ENCODE measurements around the gene LEP.

LEP gene

DNA sequence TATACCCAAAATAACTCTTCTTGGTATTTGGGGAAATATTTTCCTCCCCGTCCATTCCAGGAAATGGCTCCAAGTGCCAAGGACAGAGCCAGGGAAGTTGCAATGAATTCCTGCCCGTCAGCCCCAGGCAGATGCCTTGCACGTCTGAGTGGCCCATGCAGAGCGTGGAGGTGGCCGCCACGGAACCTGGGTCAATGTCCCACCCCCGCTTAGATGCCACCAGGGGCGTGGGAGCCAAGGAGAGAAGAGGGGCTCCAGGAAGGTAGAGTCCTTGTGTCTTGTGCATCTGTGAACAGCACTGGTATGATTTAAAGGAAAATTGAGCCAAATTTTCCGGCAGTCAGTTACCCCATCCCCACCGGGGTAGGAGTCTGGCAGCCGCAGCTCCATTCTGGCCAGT lies 1.6 kb downstream of the LEP start:
- H3K36me3 ChIP-seq (ENCODE audit: insufficient read depth, low read length) = no peaks in the 10 kb centered on the region
- H3K4me3 ChIP-seq (ENCODE audit: low read depth in 1 of 2, low read length in 2 of 2) = no peak overlapping the region
- ATAC-seq (ENCODE audit: insufficient read depth, low read depth) (no peak), DNase-seq (no peak)
- H3K27me3 ChIP-seq (ENCODE audit: insufficient read depth, low read length, poor library complexity) = no peaks in the 10 kb centered on the region
- TF ChIP-seq EZH2 (IDR thresholded peaks at IDR 0.05; ENCODE audit: borderline replicate concordance, low read depth, low read length, severe bottlenecking) = no peak
- H4K20me1 ChIP-seq (ENCODE audit: insufficient read depth, low read length) = no peaks in the 10 kb centered on the region
- no peak overlapping the region for H3K4me2 ChIP-seq (ENCODE audit: insufficient read depth, low read length)
- no peaks in the 10 kb centered on the region for H3K4me1 ChIP-seq (ENCODE audit: insufficient read depth, low read length)
- no peaks in the 10 kb centered on the region for H3K79me2 ChIP-seq (ENCODE audit: insufficient read depth, low read length)
- no peak overlapping the region for H2AFZ ChIP-seq (ENCODE audit: low read depth, low read length)
- no peak overlapping the region for H3K9ac ChIP-seq (ENCODE audit: low read depth, low read length)
- H3K9me3 ChIP-seq (ENCODE audit: insufficient read depth, low read length, severe bottlenecking) = peaks cover 14% of the 10 kb centered on the region
- H3K27ac ChIP-seq (ENCODE audit: low read length) = no peak overlapping the region

DNA sequence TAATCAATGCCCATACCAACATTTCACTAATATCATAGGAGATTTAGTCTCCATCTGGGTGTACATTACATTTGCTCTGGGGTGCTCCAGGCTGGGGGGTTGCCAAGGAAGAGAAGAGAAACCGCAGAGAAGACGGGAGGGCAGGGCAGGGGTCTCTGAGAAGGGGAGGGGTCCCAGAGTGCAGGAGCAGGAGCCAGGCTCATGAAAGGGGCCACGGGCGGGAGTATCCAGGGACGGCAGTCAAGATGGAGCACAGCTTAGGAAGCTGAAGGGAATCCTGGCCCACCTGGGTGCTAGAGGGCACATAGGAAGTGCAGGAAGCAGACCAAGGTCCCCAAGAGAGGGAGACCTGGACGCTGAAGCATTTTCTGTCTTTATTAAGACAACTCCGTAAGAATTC lies 2.2 kb downstream of the LEP start:
- Histone ChIP-seq H3K27ac (ENCODE audit: low read length) (no peak overlapping the region), H3K4me2 (ENCODE audit: insufficient read depth, low read length) (no peak overlapping the region), H3K9ac (ENCODE audit: low read depth, low read length) (no peak overlapping the region), H3K27me3 (ENCODE audit: insufficient read depth, low read length, poor library complexity) (no peaks in the 10 kb centered on the region), H3K9me3 (ENCODE audit: insufficient read depth, low read length, severe bottlenecking) (peaks cover 14% of the 10 kb centered on the region), H3K4me1 (ENCODE audit: insufficient read depth, low read length) (no peaks in the 10 kb centered on the region), H3K4me3 (ENCODE audit: low read depth in 1 of 2, low read length in 2 of 2) (no peak overlapping the region), H3K36me3 (ENCODE audit: insufficient read depth, low read length) (no peaks in the 10 kb centered on the region), H4K20me1 (ENCODE audit: insufficient read depth, low read length) (no peaks in the 10 kb centered on the region), H3K79me2 (ENCODE audit: insufficient read depth, low read length) (no peaks in the 10 kb centered on the region), H2AFZ (ENCODE audit: low read depth, low read length) (no peak overlapping the region)
- ATAC-seq (ENCODE audit: insufficient read depth, low read depth) (no peak), DNase-seq (no peak)
- TF ChIP-seq, protein P1, sequence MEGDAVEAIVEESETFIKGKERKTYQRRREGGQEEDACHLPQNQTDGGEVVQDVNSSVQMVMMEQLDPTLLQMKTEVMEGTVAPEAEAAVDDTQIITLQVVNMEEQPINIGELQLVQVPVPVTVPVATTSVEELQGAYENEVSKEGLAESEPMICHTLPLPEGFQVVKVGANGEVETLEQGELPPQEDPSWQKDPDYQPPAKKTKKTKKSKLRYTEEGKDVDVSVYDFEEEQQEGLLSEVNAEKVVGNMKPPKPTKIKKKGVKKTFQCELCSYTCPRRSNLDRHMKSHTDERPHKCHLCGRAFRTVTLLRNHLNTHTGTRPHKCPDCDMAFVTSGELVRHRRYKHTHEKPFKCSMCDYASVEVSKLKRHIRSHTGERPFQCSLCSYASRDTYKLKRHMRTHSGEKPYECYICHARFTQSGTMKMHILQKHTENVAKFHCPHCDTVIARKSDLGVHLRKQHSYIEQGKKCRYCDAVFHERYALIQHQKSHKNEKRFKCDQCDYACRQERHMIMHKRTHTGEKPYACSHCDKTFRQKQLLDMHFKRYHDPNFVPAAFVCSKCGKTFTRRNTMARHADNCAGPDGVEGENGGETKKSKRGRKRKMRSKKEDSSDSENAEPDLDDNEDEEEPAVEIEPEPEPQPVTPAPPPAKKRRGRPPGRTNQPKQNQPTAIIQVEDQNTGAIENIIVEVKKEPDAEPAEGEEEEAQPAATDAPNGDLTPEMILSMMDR (IDR thresholded peaks at IDR 0.05; ENCODE audit: borderline replicate concordance, extremely low read depth, low read length, poor library complexity, severe bottlenecking) = no peak
- no peak for TF ChIP-seq EZH2 (IDR thresholded peaks at IDR 0.05; ENCODE audit: borderline replicate concordance, low read depth, low read length, severe bottlenecking)

DNA sequence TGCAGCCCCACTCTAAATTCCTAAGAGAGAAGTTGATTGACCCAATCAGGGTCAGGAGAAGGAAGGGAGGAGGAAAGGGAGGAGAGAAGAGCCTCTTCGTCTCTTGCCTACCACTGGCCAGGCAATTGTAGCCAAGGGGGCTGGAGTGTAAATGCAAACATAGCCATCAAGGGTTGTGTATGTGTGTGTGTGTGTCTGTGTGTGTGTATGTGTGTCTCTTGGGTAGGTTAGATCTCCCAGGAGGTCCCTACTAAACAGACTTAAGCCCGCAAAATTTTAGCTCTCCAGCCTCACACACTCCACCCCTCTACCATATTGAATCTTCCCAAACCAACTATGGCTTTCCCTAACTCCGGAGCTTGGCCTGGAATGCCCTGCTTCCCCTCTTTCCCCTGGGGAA lies 3.8 kb downstream of the LEP start:
- DNase-seq = no peak
- Histone ChIP-seq H3K9me3 (ENCODE audit: insufficient read depth, low read length, severe bottlenecking) (peaks cover 7% of the 10 kb centered on the region), H3K4me3 (ENCODE audit: low read depth in 1 of 2, low read length in 2 of 2) (no peak overlapping the region), H3K27me3 (ENCODE audit: insufficient read depth, low read length, poor library complexity) (no peaks in the 10 kb centered on the region), H3K36me3 (ENCODE audit: insufficient read depth, low read length) (no peaks in the 10 kb centered on the region), H4K20me1 (ENCODE audit: insufficient read depth, low read length) (no peaks in the 10 kb centered on the region), H3K9ac (ENCODE audit: low read depth, low read length) (no peak overlapping the region), H3K4me1 (ENCODE audit: insufficient read depth, low read length) (no peaks in the 10 kb centered on the region), H2AFZ (ENCODE audit: low read depth, low read length) (no peak overlapping the region), H3K4me2 (ENCODE audit: insufficient read depth, low read length) (no peak overlapping the region), H3K79me2 (ENCODE audit: insufficient read depth, low read length) (no peaks in the 10 kb centered on the region), H3K27ac (ENCODE audit: low read length) (no peak overlapping the region)
- TF ChIP-seq, protein P1 (IDR thresholded peaks at IDR 0.05; ENCODE audit: borderline replicate concordance, extremely low read depth, low read length, poor library complexity, severe bottlenecking) = no peak
- TF ChIP-seq EZH2 (IDR thresholded peaks at IDR 0.05; ENCODE audit: borderline replicate concordance, low read depth, low read length, severe bottlenecking) = no peak
- ATAC-seq (ENCODE audit: insufficient read depth, low read depth) = no peak

DNA sequence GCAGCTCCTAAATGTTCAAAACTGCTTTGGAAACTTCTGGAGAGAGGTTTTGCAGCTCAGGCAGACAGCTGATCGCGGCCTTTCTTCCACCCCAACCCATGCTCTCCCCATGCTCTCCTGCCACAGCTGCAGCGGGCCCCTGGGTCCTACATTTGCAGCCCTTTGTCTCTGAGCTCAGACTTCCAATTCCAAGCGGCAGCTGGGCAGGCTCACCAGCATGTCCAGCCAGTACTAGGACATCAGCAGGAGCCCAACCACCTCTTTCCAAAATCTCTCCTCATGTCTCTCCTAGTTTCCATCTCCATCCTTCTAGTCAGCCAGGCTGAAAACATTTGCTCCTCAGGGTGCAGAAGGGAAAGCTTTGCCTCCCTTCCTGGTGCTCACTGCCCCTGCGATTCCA lies 6.0 kb downstream of the LEP start:
- Histone ChIP-seq H3K4me3 (ENCODE audit: low read depth in 1 of 2, low read length in 2 of 2) (no peak overlapping the region), H4K20me1 (ENCODE audit: insufficient read depth, low read length) (no peaks in the 10 kb centered on the region)
- ATAC-seq (ENCODE audit: insufficient read depth, low read depth) = no peak

More for the DNA sequence above, 6.0 kb downstream of the LEP start:
- Histone ChIP-seq H3K4me2 (ENCODE audit: insufficient read depth, low read length) (no peak overlapping the region), H3K36me3 (ENCODE audit: insufficient read depth, low read length) (no peaks in the 10 kb centered on the region), H3K4me1 (ENCODE audit: insufficient read depth, low read length) (no peaks in the 10 kb centered on the region), H3K9ac (ENCODE audit: low read depth, low read length) (no peak overlapping the region), H3K9me3 (ENCODE audit: insufficient read depth, low read length, severe bottlenecking) (no peaks in the 10 kb centered on the region), H2AFZ (ENCODE audit: low read depth, low read length) (no peak overlapping the region), H3K27ac (ENCODE audit: low read length) (no peak overlapping the region), H3K79me2 (ENCODE audit: insufficient read depth, low read length) (no peaks in the 10 kb centered on the region), H3K27me3 (ENCODE audit: insufficient read depth, low read length, poor library complexity) (no peaks in the 10 kb centered on the region)
- DNase-seq = no peak
- TF ChIP-seq, protein P1 (IDR thresholded peaks at IDR 0.05; ENCODE audit: borderline replicate concordance, extremely low read depth, low read length, poor library complexity, severe bottlenecking) = no peak
- TF ChIP-seq EZH2 (IDR thresholded peaks at IDR 0.05; ENCODE audit: borderline replicate concordance, low read depth, low read length, severe bottlenecking) = no peak

Data from DND-41 (cell line).